OCI-M2 (cell line): ENCODE results near the gene ZNF599.
"Not testable (repeated sequence)": the region's sequence is repeated elsewhere in the genome, so short reads cannot be mapped to it uniquely, and the experiment has no call there.

Experiments used
- DNase-seq: peaks from one replicate; lab custom pipeline; 2025; ENCODE audit not compliant: unreplicated experiment; lab: John Stamatoyannopoulos, UW

Gene ZNF599

GRCh38 chr19:34772697-34773554, at the start of gene ZNF599:
Gene ZNF599 (minus strand): TSS chr19:34773215. CDS start chr19:34772841, 374 bp downstream.
- DNase-seq, result peak; percentile 98

DNA sequence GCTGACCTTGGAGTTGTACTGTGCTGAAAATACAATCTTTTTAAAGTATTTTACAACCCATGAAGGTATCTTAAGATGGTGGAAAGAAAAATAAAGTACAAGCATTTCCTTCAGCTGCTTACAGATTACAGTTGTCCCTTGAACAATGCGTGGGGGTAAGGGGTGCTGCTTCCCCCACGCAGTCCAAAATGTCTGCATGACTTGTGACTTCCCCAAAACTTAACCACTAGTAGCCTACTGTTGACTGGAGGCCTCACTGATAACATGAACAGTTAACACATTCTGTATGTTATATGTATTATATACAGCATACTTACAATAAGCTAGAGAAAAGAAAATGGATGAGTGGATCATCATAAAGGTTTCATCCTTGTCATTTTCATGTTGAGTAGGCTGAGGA, 45.3 kb upstream of the ZNF599 start:
- no peak for DNase-seq

GRCh38 chr19:34816708-34817107, 43.7 kb upstream of the ZNF599 start:
- no peak for DNase-seq

- no peak for DNase-seq
Observed at GRCh38 chr19:34808566-34808965, 35.6 kb upstream of the ZNF599 start.

DNA sequence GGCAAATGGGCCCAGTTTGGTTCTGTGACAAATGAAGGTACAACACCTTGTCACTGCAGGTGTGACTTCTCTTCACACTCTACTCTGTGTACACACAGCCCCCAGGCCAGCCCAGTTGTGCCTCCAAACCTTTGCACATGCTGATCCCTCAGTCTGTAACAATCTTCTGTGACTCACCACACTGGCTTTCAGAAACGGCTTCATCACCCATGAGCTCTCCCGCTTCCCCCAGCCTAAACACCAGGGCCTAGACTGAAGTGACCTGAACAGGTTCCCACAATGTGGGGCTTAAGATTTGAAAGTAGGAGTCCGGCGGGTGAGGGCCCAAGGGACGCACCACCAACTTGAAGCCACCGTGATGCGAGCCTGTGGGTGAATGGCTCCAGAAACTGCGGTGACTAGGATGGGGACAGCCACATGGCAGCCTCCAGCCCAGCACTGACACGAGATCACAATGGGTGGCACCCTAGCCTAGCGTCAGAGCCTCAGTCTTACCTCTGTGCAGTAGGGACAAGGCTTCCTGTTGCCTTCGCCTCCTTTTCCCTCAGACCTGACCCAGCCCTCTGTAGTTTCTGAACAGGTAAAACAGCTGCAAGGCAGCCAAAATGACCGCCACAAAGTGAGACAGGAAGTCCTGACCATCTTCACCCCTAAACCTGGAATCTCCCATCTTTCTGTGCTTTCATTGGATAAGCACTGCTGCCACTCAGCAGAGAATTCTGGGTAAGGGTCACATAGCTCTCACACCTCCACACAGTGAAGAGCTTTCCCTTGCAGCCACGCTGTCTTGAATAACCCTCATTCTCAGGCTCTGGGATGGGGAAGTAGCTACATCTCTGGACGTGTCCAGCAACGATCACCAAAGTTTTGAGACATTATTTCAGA, 34.2 kb upstream of the ZNF599 start:
- DNase-seq, result no peak

- no peak for DNase-seq
Observed at GRCh38 chr19:34804115-34804514, 31.1 kb upstream of the ZNF599 start.

- not testable (repeated sequence) for DNase-seq
Observed at GRCh38 chr19:34796953-34797352, 23.9 kb upstream of the ZNF599 start.

GRCh38 chr19:34794066-34794960, 21.3 kb upstream of the ZNF599 start:
- DNase-seq, result no peak

GRCh38 chr19:34793565-34793964, 20.6 kb upstream of the ZNF599 start:
- no peak for DNase-seq

DNA sequence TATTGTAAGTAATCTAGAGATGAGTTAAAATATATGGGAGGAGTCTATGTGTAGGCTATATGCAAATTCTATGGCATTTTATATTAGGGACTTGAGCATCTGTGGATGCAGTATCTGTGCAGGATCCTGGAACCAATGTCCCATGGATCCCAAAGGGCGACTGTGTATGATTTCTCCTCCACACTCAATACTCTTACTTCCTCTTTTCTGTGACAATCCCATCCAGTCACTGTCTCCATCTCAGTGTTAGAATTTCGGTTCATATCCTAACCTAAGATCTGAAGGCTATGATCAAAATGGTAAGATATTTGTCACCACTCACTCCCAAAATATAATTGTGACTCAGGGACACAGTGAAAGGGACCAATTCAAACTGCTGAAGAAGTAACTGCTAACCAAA, 15.1 kb upstream of the ZNF599 start:
- no peak for DNase-seq

DNA sequence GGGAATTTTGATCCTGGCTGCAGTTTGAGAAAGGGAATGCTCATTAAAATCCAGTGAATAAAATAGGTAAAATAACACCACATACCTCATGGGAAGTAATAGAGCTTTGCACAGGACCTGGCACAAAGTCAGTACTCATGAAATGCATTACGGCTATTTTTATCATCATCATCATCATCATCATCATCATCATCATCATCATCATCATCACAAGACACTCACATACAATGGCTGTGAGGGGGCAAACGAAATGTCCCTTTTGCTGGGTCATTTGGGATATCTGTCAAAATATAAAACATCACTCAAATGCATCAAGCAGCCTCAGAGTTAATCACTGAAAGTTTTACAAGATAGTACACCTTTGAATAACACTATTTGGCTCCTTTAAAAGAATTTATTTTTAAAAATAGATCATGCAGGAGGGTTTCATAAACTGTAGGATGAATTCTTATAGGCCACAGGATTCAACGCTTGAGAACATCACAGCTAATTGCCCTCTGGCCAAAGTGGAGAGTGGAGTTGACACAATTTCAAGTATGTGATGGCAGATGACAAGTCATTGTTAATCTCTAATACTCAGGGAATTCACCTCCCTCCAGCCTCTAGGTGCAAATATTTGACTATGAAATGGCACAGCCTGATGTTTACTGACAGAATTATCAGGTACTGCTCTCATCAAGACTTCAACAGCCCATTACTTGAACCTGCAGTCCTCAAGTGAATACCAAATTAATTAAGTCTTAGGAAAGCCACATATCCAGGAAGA, 14.2 kb upstream of the ZNF599 start:
- DNase-seq, result no peak

GRCh38 chr19:34786236-34786635, 13.2 kb upstream of the ZNF599 start:
- no peak for DNase-seq

- DNase-seq, result no peak
Observed at GRCh38 chr19:34779652-34780051, 6.6 kb upstream of the ZNF599 start.

- DNase-seq, result no peak
Observed at GRCh38 chr19:34778342-34778741, 5.3 kb upstream of the ZNF599 start.

DNA sequence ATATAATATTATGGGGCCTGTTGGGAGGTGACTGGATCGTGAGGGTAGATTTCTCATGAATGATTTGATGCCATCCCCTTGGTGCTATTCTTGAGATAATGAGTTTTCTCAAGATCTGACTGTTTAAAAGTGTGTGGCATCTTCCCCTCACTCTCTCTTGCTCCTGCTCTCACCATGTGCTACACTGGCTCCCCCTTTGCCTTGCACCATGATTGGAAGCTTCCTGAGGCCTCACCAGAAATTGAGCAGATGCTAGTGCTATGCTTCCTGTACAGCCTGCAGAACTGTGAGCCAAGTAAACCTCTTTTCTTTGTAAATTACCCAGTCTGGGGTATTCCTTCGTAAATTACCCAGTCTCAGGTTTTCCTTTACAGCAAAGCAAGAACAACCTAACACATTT, 1.8 kb upstream of the ZNF599 start:
- no peak for DNase-seq

GRCh38 chr19:34773555-34773864, 495 bp upstream of the ZNF599 start:
- no peak for DNase-seq

GRCh38 chr19:34767951-34768350, 5.1 kb downstream of the ZNF599 start:
- DNase-seq, result no peak

DNA sequence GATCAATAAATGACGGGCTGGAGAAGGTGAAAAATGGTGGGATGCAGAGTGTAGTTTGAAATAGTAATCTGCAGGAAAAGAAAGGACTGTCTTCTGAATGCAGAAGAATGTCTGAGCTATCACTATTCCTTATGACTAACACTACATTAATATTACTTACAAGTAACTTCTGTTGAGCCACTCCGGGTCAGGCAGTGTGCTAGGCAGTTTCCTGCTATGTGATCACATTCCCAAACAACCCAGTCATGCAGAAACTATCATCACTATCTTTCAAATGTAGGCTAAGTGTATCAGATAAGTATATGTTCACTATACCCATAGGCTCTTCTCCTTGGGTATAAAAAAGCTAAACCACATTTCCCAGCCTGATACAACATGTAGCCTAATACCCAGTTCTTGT, 6.6 kb downstream of the ZNF599 start:
- no peak for DNase-seq

GRCh38 chr19:34759218-34759917, 13.6 kb downstream of the ZNF599 start:
- no peak for DNase-seq

- no peak for DNase-seq
Observed at GRCh38 chr19:34757441-34757840, 15.6 kb downstream of the ZNF599 start.
